OCI-LY1 (cell line): ENCODE results near the gene COPZ1.

Experiments used
- H2AFZ ChIP-seq: fragments of 200-600 bp; sonication (generic), shearing (Covaris generic); 2 replicates; pipeline ENCODE4 v1.6.0; 2014; ENCODE audit warnings: antibody characterized with exemption, mild to moderate bottlenecking, low read length
- H3F3A ChIP-seq: fragments of 200-600 bp; sonication (generic), shearing (Covaris generic); 2 replicates; pipeline ENCODE4 v1.6.0; 2014; ENCODE audit warnings: mild to moderate bottlenecking, antibody characterized with exemption, low read length, moderate library complexity; ENCODE audit not compliant: insufficient read depth
- H3K27ac ChIP-seq: fragments of 200-600 bp; sonication (generic); 2 replicates; pipeline ENCODE4 v1.5.1; 2014; ENCODE audit warnings: low read length, mixed run types, mild to moderate bottlenecking, low read depth; ENCODE audit not compliant: poor library complexity, severe bottlenecking
- H3K27me3 ChIP-seq: fragments of 200-600 bp; sonication (generic); 2 replicates; pipeline ENCODE4 v1.6.0; 2014; ENCODE audit warnings: antibody characterized with exemption, mild to moderate bottlenecking, low read length, moderate library complexity; ENCODE audit not compliant: insufficient read depth
- H3K36me3 ChIP-seq: fragments of 200-600 bp; sonication (generic); 2 replicates; pipeline ENCODE4 v1.6.1; 2014; ENCODE audit warnings: mild to moderate bottlenecking, antibody characterized with exemption, low read length, moderate library complexity, mixed read lengths; ENCODE audit not compliant: insufficient read depth
- H3K4me1 ChIP-seq: fragments of 200-600 bp; sonication (generic); 2 replicates; pipeline ENCODE4 v1.5.1; 2014; ENCODE audit warnings: mild to moderate bottlenecking, low read length, moderate library complexity; ENCODE audit not compliant: insufficient read depth, severe bottlenecking
- H3K4me2 ChIP-seq: fragments of 200-600 bp; sonication (generic), shearing (Covaris generic); 2 replicates; pipeline ENCODE4 v1.6.1; 2014; ENCODE audit warnings: low read length
- H3K4me3 ChIP-seq: fragments of 200-600 bp; sonication (generic); 2 replicates; pipeline ENCODE4 v1.5.1; 2014; ENCODE audit warnings: low read length, low read depth, mild to moderate bottlenecking, mixed read lengths; ENCODE audit not compliant: poor library complexity, severe bottlenecking
- H3K79me2 ChIP-seq: fragments of 200-600 bp; shearing (Covaris generic); 2 replicates; pipeline ENCODE4 v1.6.1; 2016; ENCODE audit warnings: mixed run types, low read length, mixed read lengths; ENCODE audit not compliant: insufficient read depth
- H3K9ac ChIP-seq: fragments of 200-600 bp; sonication (generic), shearing (Covaris generic); 2 replicates; pipeline ENCODE4 v1.6.1; 2014; ENCODE audit warnings: mild to moderate bottlenecking, low read length, mixed read lengths
- H3K9me2 ChIP-seq: fragments of 200-600 bp; sonication (generic), shearing (Covaris generic); 2 replicates; pipeline ENCODE4 v1.6.1; 2014; ENCODE audit warnings: low read depth, mild to moderate bottlenecking, low read length, mixed read lengths
- H3K9me3 ChIP-seq: fragments of 200-600 bp; shearing (Covaris generic); 2 replicates; pipeline ENCODE4 v1.6.1; 2014; ENCODE audit warnings: low read length, mixed read lengths
- H4K20me1 ChIP-seq: fragments of 200-600 bp; sonication (generic), shearing (Covaris generic); 2 replicates; pipeline ENCODE4 v1.6.0; 2016; ENCODE audit warnings: mild to moderate bottlenecking, low read length; ENCODE audit not compliant: insufficient read depth
- CTCF ChIP-seq: fragments of 200-600 bp; sonication (generic), shearing (Covaris generic); IDR thresholded peaks from 2 replicates; pipeline ENCODE4 v1.5.1; 2017; ENCODE audit warnings: mild to moderate bottlenecking, antibody characterized with exemption, low read length, moderate library complexity, mixed read lengths
- EZH2 ChIP-seq: fragments of 200-600 bp; sonication (generic), shearing (Covaris generic); IDR thresholded peaks from 2 replicates; pipeline ENCODE4 v1.8.0; 2017; ENCODE audit warnings: borderline replicate concordance, mixed run types, mild to moderate bottlenecking, antibody characterized with exemption, low read length, moderate library complexity, mixed read lengths

COPZ1 gene

DNA sequence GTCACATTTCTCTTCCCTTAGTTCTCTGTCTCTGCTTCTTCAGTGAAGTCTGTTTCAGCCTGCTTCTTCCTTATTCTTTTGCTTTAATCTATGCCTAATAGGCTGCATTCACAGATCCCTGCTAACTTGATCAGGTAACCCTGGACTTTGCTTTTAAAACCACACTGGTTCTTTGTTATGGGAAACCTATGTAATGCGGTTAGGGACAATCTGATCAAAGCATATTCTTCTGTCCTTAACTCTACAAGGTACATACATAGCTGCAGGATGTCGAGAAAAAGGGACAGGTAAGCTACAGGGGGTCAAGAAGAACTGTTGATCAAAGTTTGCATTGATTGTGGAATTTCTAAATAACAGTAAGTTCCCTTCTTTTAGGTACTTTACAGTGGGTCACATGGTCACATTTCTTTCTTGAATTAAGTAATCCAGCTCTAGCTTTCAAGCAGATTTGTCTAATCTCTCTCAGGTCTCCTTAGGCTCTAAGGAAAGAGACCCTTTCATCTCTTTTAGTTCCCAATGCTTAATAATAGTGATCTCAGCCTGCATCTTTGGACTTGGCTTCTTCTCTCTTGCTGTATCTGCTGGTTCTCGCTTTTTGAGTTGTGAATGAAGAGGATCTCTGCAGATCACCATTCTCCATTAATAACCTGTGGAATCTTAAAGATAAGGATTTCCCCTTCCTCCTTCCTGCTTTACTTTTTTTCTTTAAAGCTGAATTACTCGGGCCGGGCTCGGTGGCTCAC lies 3.8 kb downstream of the COPZ1 start:
- H3K27ac ChIP-seq: no peak overlapping the region
- H3K4me3 ChIP-seq: no peak overlapping the region
- no peak overlapping the region for H3K9ac ChIP-seq
- H3K4me2 ChIP-seq: no peak overlapping the region
- H3K9me2 ChIP-seq: no peaks in the 10 kb centered on the region
- no peaks in the 10 kb centered on the region for H4K20me1 ChIP-seq
- no peak overlapping the region for H2AFZ ChIP-seq
- H3F3A ChIP-seq: no peaks in the 10 kb centered on the region
- no peaks in the 10 kb centered on the region for H3K27me3 ChIP-seq
- H3K4me1 ChIP-seq: peaks cover 14% of the 10 kb centered on the region
- TF ChIP-seq EZH2 (no peak), CTCF (no peak)
- peaks cover 5% of the 10 kb centered on the region; the same call in 1 of the 2 replicates for H3K36me3 ChIP-seq
- H3K79me2 ChIP-seq: peaks cover 6% of the 10 kb centered on the region
- no peaks in the 10 kb centered on the region for H3K9me3 ChIP-seq

GRCh38 chr12:54329759-54330158 lies 4.8 kb downstream of the COPZ1 start:
- no peak overlapping the region for H3K4me2 ChIP-seq
- no peaks in the 10 kb centered on the region for H3K9me2 ChIP-seq
- no peak overlapping the region for H3K9ac ChIP-seq
- no peaks in the 10 kb centered on the region for H3F3A ChIP-seq
- H3K79me2 ChIP-seq: peaks cover 6% of the 10 kb centered on the region
- H3K9me3 ChIP-seq: no peaks in the 10 kb centered on the region
- no peak overlapping the region for H3K4me3 ChIP-seq
- TF ChIP-seq CTCF: no peak
- no peak for TF ChIP-seq EZH2
- H2AFZ ChIP-seq: no peak overlapping the region
- H3K4me1 ChIP-seq: peaks cover 11% of the 10 kb centered on the region
- H3K27me3 ChIP-seq: no peaks in the 10 kb centered on the region
- H4K20me1 ChIP-seq: no peaks in the 10 kb centered on the region
- peaks cover 5% of the 10 kb centered on the region; the same call in 1 of the 2 replicates for H3K36me3 ChIP-seq
- no peak overlapping the region for H3K27ac ChIP-seq

- Histone ChIP-seq H3K27ac (no peak overlapping the region), H3K4me1 (peaks cover 15% of the 10 kb centered on the region), H3K4me2 (no peak overlapping the region), H3K27me3 (no peaks in the 10 kb centered on the region), H3K9me2 (no peaks in the 10 kb centered on the region), H3K4me3 (no peak overlapping the region), H4K20me1 (no peaks in the 10 kb centered on the region), H2AFZ (no peak overlapping the region), H3K79me2 (peaks cover 3% of the 10 kb centered on the region), H3K36me3 (peaks cover 5% of the 10 kb centered on the region; the same call in 1 of the 2 replicates), H3K9ac (no peak overlapping the region), H3K9me3 (no peaks in the 10 kb centered on the region), H3F3A (no peaks in the 10 kb centered on the region)
- no peak for TF ChIP-seq CTCF
- no peak for TF ChIP-seq EZH2
Measured at GRCh38 chr12:54330442-54330841, 5.5 kb downstream of the COPZ1 start.
